ENCODE data around the gene TRPM2. TPM values are rescaled to one million over a fixed set of nuclear protein-coding genes. Genes with fewer than 3 reads are reported as not detected.

Gene TRPM2
- total RNA-seq, 2 donors from 2014 or later = 10.7 to 25.6 TPM

DNA sequence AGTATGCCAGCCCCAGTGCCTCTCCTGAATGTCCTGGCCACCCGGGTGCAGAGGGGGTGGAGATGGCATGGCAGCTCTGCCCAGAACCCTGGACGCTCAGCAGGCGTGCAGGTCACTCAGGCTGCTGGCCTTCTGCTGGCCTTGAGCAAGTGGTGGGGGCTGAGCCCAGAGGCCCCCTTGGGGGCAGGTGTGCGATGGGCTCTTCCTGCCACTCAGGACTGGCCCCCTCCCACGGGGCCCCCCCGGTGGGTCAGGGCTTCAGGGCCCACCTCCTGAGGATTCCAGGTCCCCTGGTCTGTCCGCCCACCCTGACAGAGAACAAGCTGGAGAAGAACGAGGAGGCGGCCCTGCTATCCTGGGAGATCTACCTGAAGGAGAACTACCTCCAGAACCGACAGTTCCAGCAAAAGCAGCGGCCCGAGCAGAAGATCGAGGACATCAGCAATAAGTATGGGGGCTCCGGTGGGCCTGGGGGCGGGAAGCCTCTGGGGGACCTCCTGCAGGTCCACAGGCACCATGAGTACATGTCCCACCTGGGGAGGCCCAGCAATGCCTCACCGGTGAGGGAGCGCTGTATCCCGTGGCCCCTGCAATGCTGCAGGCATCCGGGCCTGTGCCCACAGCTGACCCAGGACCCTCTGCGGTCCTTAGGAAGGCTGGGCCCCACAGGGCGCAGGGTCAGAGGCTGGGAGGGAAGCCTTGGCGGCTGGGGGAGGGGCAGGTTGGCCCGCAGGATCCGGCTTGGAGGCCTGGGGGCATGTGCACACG lies 64.9 kb downstream of the TRPM2 start:
- H3K4me3 Mint-ChIP-seq = no peak overlapping the region
- no peaks in the 10 kb centered on the region for H3K27me3 Mint-ChIP-seq
- no peak for ATAC-seq (replicated peaks)
- peaks cover 4% of the 10 kb centered on the region for H3K9me3 Mint-ChIP-seq
- peaks cover 10% of the 10 kb centered on the region for H3K4me1 Mint-ChIP-seq
- H3K36me3 Mint-ChIP-seq (ENCODE audit: low read depth) = peaks cover 34% of the 10 kb centered on the region
- no peak overlapping the region for H3K27ac Mint-ChIP-seq

DNA sequence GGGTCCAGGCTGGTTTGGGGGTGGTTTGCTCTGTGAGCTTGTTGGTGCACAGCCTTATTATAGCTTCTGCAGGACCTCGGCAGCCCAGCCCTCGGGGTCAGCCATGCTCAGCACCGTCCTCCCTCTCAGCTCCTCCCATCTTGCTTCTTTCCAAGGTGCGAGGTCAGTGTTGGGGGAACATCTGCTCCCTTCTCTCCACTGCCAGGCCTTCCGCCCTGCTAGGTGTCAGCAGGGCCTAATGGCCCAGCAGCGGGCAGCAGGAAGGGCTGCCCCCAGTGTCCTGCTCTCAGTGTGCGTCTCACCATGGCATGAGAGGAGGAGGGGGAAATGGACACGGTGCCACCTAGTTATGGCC lies 65.4 kb downstream of the TRPM2 start:
- ATAC-seq (replicated peaks) = no peak
- Mint-ChIP-seq H3K9me3 (peaks cover 4% of the 10 kb centered on the region), H3K4me1 (peaks cover 11% of the 10 kb centered on the region), H3K27me3 (no peaks in the 10 kb centered on the region), H3K27ac (no peak overlapping the region), H3K4me3 (no peak overlapping the region), H3K36me3 (ENCODE audit: low read depth) (peaks cover 34% of the 10 kb centered on the region)

DNA sequence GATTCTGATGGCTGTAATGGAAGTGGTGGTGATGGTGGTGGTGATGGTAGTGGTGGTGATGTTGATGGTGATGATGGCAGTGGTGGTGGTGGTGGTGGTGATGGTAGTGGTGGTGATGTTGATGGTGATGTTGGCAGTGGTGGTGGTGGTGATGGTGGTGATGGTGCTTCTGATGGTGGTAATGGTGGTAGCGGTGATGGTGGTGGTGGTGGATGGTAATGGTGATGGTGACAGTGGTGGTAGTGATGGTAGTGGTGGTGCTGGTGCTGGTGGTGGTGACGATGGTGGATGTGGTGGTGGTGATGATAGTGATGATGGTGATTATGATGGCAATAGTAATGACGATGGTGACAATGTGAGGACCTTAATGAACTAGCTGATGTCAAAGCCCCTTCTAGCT lies 66.3 kb downstream of the TRPM2 start:
- H3K9me3 Mint-ChIP-seq = peaks cover 4% of the 10 kb centered on the region
- no peak overlapping the region for H3K4me3 Mint-ChIP-seq
- ATAC-seq (replicated peaks) = no peak
- peaks cover 30% of the 10 kb centered on the region for H3K36me3 Mint-ChIP-seq (ENCODE audit: low read depth)
- no peaks in the 10 kb centered on the region for H3K27me3 Mint-ChIP-seq
- peaks cover 11% of the 10 kb centered on the region for H3K4me1 Mint-ChIP-seq
- H3K27ac Mint-ChIP-seq = no peak overlapping the region

DNA sequence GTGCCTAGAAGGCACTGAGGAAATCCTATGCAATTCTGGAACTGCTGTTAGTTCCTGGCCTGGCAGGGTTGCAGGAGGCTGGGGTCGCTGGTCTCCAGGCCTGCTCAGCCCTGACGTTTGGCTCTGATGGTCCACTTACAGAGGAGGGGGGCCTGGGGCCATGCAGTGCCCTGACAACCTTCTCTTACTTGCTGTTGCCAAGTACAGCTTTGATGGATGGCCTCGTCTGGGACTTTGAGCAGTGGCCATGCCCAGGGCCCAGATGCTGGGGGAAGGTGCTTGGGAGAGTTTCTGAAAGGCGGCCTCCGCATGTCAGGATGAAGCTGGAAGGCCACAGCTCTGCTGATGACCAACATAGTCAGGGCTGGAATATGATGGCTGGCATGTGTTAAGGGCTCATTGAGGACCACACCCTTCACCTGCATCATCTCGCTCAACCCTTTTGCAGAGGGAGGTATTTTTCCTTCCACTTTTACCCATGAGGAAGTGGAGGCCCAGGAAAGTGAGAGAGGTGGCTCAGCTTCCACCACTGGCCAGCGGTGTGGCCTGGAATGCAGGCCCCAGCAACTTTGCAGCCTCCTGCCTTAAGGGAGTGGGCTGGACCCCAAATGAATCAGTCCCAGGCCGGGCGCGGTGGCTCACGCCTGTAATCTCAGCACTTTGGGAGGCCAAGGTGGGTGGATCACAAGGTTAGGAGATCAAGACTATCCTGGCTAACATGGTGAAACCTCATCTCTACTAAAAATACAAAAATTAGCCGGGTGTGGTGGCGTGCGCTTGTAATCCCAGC lies 67.2 kb downstream of the TRPM2 start:
- no peak for ATAC-seq (replicated peaks)
- Mint-ChIP-seq H3K27me3 (no peaks in the 10 kb centered on the region), H3K4me1 (peaks cover 11% of the 10 kb centered on the region), H3K27ac (no peak overlapping the region), H3K9me3 (peaks cover 4% of the 10 kb centered on the region), H3K36me3 (ENCODE audit: low read depth) (peaks cover 23% of the 10 kb centered on the region), H3K4me3 (no peak overlapping the region)

DNA sequence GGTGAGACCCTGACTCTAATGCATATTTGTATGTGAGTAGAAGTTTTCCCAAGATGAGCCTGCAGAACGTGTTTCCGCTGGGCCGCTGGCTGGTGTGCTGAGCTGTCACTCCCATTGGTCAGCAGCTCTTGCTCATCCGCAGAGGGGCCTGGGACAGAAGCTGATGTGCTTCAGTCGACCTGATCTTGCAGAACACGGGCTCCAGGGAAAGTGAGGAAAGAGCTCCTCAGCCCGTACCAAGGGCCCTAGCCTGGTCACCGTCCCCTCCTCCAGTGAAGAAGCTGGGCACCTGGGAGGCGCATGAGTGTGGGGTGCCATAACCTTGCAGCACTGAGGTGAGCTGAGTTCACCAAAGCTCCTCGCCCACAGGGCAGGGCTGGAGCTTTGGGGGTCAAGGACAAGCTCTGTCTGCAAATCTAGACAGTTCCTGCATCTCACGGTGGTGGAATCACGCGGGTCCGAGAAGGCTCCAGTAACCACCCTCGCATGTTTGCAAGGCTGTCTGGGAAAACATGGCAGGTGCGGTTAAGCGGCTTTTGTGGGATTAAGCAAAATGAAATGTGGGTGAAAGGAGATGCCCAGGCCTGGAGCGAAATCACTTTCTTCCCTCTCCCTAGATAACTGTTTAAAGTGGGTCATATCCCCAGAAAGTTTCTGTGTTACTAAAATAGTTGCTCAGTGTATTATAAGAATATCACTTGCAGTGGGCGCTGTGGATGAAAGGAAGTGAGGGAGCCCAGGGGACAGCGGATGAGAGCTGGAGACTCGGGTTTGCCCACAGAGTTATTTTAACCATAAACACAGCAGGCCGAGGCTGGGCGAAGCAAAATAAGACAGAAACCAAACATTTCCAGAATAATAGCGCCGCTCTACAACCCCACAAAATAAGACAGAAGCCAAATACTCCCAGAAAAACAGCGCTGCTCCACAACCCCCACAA lies 68.8 kb downstream of the TRPM2 start:
- no peak overlapping the region for H3K4me3 Mint-ChIP-seq
- no peaks in the 10 kb centered on the region for H3K27me3 Mint-ChIP-seq
- peaks cover 4% of the 10 kb centered on the region for H3K9me3 Mint-ChIP-seq
- H3K36me3 Mint-ChIP-seq (ENCODE audit: low read depth) = peaks cover 23% of the 10 kb centered on the region
- H3K4me1 Mint-ChIP-seq = peaks cover 11% of the 10 kb centered on the region
- no peak overlapping the region for H3K27ac Mint-ChIP-seq
- no peak for ATAC-seq (replicated peaks)

DNA sequence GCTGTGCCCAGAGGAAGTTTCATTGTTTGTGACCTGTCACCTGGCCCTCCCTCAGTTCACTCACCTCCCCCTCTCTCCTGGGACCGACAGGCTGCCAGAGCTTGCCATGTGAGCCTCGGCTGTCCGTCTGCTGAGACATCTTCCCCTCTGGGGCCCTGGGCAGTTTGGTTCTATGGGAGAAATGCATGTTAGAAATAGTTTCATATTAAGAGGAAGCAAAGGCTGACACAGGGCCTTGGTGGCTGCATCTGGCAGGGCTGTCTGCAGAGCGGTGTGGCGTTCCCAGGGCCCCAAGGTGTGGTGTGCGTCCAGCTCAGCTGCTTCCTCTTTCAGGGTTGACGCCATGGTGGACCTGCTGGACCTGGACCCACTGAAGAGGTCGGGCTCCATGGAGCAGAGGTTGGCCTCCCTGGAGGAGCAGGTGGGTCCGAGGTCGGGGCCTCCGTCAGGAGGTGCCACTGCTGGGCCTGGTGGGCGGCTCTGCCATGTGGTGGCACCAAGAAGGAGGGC lies 69.9 kb downstream of the TRPM2 start:
- Mint-ChIP-seq H3K27me3 (no peaks in the 10 kb centered on the region), H3K9me3 (peaks cover 4% of the 10 kb centered on the region), H3K36me3 (ENCODE audit: low read depth) (peaks cover 19% of the 10 kb centered on the region), H3K4me3 (no peak overlapping the region), H3K4me1 (peaks cover 11% of the 10 kb centered on the region), H3K27ac (no peak overlapping the region)
- no peak for ATAC-seq (replicated peaks)

DNA sequence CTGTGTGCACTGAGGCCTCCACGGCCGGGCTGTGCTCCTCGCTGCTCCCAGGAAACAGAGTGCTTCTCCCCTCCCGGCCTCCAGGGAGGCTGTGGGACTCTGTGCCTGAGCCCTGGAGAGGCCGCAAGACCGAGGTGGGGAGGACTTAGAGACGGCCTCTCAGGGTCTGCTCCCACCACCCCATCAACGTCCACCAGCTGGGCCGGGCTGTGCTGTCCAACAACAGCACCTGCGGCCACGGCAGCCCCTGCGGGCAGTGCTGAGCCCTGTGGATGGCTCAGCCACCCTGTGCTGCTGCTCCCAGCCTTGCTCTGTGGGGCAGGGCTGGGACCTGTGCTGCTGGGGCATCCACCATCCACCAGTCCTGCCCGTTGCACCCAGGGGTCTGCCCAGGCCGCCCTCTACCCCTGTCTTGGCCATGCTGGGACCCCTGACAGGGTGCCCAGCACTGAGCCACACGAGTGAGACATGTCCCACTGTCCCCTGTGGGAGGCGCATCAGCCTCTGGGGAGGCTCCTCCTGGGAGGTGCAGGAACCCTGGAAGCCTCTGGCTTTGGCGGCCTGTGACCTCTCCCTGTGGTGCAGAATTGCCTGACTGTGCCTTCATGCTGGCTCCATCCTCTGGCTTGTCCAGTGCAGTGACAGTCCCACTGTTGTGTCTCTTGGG lies 70.7 kb downstream of the TRPM2 start:
- no peak overlapping the region for H3K27ac Mint-ChIP-seq
- H3K36me3 Mint-ChIP-seq (ENCODE audit: low read depth) = peaks cover 17% of the 10 kb centered on the region
- H3K4me1 Mint-ChIP-seq = peaks cover 11% of the 10 kb centered on the region
- H3K4me3 Mint-ChIP-seq = no peak overlapping the region
- H3K27me3 Mint-ChIP-seq = no peaks in the 10 kb centered on the region
- ATAC-seq (replicated peaks) = no peak
- H3K9me3 Mint-ChIP-seq = peaks cover 4% of the 10 kb centered on the region

DNA sequence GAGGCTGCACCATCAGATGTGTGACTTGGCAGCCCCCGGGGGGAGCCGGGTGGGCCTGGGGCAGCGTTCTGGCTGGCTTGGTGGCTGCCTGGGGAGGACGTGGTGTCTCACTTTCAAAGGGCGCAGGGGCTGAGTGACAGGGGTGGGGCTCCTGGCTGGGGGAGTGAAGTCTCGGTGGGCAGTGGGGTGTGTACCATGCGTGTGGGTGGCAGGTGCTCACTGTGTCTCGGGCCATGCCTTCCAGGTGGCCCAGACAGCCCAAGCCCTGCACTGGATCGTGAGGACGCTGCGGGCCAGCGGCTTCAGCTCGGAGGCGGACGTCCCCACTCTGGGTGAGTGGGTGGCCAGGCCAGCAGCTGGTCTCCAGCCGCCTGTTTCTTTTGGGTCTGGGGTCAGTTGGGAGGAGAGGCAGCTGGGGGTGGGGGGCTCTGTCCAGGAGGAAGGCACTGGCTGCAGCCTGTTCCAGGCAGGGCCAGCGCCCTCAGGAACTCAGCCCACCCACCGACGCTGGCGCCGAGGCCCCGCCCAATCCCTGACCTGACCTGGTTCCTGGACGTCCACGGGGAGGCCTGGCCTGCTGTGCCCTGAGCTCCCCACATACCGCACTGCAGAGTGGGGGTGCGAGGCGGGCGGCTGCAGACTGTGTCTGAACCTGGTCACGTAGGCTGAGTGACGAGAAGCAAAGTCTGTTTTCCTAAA lies 71.3 kb downstream of the TRPM2 start:
- peaks cover 10% of the 10 kb centered on the region for H3K36me3 Mint-ChIP-seq (ENCODE audit: low read depth)
- no peak overlapping the region for H3K4me3 Mint-ChIP-seq
- H3K9me3 Mint-ChIP-seq = no peaks in the 10 kb centered on the region
- no peak overlapping the region for H3K27ac Mint-ChIP-seq
- H3K4me1 Mint-ChIP-seq = peaks cover 4% of the 10 kb centered on the region
- no peak for ATAC-seq (replicated peaks)
- H3K27me3 Mint-ChIP-seq = no peaks in the 10 kb centered on the region

DNA sequence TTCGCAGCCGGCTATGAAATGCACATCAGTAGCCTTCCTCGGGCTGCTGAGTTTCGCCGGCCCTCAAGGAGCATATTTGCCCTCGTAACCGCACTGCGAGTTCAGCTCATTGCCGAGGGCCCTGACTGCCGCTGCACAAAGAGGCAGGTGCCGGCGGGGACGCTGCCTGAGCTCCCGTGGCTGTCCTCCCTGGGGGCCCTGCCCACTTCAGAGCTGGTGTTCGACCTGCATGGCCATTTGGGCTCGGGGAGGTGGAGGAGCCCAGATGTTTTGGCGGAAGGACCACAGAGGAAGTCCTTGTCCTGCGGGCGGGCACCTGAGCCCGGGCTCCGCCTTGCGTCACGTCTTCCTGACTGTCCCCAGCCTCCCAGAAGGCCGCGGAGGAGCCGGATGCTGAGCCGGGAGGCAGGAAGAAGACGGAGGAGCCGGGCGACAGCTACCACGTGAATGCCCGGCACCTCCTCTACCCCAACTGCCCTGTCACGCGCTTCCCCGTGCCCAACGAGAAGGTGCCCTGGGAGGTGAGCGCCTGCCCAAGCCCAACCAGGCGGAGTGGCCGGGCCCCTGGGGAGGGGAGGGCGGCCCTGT lies 72.0 kb downstream of the TRPM2 start:
- H3K4me3 Mint-ChIP-seq = no peak overlapping the region
- ATAC-seq (replicated peaks) = no peak
- H3K4me1 Mint-ChIP-seq = peaks cover 4% of the 10 kb centered on the region
- no peak overlapping the region for H3K27ac Mint-ChIP-seq
- H3K9me3 Mint-ChIP-seq = no peaks in the 10 kb centered on the region
- no peaks in the 10 kb centered on the region for H3K27me3 Mint-ChIP-seq
- H3K36me3 Mint-ChIP-seq (ENCODE audit: low read depth) = peaks cover 7% of the 10 kb centered on the region

DNA sequence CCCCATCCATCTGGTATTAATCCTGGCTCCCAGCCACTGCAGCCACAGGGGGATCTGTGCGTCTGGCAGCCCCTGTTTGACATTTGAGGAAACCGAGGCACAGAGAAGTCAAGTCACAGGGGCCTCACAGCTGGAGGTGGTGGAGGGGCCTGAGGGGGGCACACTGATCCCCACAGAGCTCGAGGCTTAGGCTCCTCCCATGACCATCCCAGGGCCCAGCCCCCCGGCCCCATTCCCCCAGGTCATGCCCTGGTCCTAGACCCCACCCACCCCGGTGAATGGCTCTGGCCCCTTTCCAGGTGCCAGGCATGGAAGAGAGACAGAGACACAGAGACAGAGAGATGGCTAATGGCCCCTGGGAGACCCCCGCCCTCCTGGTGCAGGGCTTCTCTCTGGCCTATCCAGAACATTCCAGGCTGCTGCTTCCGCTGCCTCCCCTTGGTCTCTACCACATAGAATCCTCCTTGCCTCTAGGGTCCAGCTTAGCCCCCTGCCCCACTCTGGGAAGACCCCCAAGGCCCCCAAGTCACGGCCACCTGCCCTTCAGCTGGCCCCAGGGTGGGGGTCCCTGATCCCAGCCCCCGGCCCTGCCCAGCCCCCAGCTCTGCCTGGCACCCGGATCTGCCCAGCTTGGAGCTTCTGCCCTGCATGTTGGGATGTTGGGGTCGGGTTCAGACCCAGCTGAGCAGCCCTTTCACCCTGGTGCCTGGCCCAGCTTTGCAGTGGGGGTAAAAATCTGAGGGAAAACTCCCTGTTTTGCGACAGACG lies 72.7 kb downstream of the TRPM2 start:
- peaks cover 4% of the 10 kb centered on the region for H3K4me1 Mint-ChIP-seq
- no peaks in the 10 kb centered on the region for H3K27me3 Mint-ChIP-seq
- peaks cover 11% of the 10 kb centered on the region for H3K36me3 Mint-ChIP-seq (ENCODE audit: low read depth)
- ATAC-seq (replicated peaks) = no peak
- no peak overlapping the region for H3K27ac Mint-ChIP-seq
- no peaks in the 10 kb centered on the region for H3K9me3 Mint-ChIP-seq
- no peak overlapping the region for H3K4me3 Mint-ChIP-seq

DNA sequence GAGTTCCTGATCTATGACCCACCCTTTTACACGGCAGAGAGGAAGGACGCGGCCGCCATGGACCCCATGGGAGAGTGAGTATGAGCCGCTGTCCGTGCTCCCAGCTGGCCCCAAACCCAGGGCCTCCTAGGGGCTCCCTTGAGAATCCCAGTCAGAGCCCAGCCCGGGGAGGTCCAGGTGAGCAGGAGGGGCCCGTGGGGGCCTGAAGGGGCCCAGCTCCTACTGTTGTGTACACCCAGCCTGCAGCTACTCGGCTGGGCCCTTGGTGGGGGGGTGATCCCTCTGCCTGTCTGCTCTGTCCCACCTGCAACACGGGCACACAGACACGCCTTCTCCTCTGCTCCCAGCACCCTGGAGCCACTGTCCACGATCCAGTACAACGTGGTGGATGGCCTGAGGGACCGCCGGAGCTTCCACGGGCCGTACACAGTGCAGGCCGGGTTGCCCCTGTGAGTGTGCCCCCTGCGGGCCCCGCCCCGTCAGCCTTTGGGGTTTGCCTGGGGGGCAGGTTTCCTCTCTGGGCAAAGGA lies 73.3 kb downstream of the TRPM2 start:
- no peak overlapping the region for H3K27ac Mint-ChIP-seq
- H3K4me3 Mint-ChIP-seq = no peak overlapping the region
- no peaks in the 10 kb centered on the region for H3K27me3 Mint-ChIP-seq
- H3K9me3 Mint-ChIP-seq = no peaks in the 10 kb centered on the region
- no peak for ATAC-seq (replicated peaks)
- peaks cover 4% of the 10 kb centered on the region for H3K4me1 Mint-ChIP-seq
- H3K36me3 Mint-ChIP-seq (ENCODE audit: low read depth) = peaks cover 9% of the 10 kb centered on the region

DNA sequence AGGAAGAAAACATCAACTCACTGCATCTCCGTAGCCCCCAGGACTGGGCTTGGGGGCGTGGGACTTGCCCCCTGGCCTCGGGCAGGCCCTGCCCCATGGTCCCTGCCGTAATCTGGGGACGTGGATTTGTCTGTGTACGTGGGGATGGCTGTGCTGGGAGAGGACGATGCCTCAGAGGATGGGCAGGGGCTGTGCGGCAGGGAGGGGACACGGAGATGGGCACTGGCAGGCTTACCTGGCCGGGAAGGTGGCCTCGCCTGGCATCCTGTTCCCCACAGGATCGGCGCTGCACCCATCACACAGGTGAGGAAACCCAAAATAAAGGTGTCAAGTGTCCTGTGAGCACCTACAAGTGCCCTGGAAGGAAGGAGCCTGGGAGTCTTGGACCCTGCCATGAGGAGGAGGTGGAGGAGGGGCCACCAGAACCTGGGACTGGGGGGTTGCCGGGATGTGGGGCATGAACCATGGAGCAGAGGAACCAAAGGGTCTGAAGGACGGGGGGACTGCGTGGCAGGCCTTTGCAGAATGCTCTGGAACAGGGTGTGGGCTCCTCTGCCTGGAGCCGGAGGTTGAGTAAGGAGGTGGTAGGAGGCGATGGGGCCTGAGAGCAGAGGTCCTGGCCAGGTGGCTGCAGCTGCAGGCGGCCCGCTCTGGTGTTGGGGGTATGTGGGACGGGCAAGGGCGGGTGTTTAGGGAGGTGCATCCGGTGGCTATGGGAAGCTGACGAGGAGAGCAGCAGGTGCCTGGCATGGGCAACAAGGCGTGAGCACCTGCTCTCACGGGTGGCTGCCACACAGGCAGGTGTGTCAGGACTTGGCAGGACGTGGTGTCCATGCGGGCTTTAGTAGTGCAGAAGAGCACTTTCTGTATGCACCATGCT lies 74.1 kb downstream of the TRPM2 start:
- Mint-ChIP-seq H3K36me3 (ENCODE audit: low read depth) (peaks cover 7% of the 10 kb centered on the region), H3K4me3 (no peak overlapping the region), H3K27ac (no peak overlapping the region), H3K4me1 (peaks cover 4% of the 10 kb centered on the region), H3K27me3 (no peaks in the 10 kb centered on the region), H3K9me3 (no peaks in the 10 kb centered on the region)
- no peak for ATAC-seq (replicated peaks)

Data from activated T-helper 17 cell treated with anti-CD3 and anti-CD28 coated beads, Interleukin-2, amount 50 U/mL, for 72 hours (primary cell).